ENCODE measurements around the gene KLHL2. TPM values are rescaled to one million over a fixed set of nuclear protein-coding genes. Genes with fewer than 3 reads are reported as not detected.
A peak's percentile ranks its signal among the peaks of the same experiment; 100 is the strongest.

Gene KLHL2
- total RNA-seq, 1 donor from 2014 or later: 8.4 TPM

- Histone ChIP-seq H3K27me3 (ENCODE audit: low read depth) (no peaks in the 10 kb centered on the region), H3K9me3 (replicated peaks) (no peaks in the 10 kb centered on the region), H3K36me3 (no peaks in the 10 kb centered on the region), H3K4me1 (peaks cover 12% of the 10 kb centered on the region), H3K27ac (replicated peaks) (no peak overlapping the region), H3K4me3 (no peak overlapping the region)
- no peak for DNase-seq
- intact Hi-C loops (cut with micrococcal nuclease): loop anchor here (10.0 kb wide), 1 partner anchor 123 kb away; the partner anchor contains the start of gene MSMO1
- TF ChIP-seq, protein P1, sequence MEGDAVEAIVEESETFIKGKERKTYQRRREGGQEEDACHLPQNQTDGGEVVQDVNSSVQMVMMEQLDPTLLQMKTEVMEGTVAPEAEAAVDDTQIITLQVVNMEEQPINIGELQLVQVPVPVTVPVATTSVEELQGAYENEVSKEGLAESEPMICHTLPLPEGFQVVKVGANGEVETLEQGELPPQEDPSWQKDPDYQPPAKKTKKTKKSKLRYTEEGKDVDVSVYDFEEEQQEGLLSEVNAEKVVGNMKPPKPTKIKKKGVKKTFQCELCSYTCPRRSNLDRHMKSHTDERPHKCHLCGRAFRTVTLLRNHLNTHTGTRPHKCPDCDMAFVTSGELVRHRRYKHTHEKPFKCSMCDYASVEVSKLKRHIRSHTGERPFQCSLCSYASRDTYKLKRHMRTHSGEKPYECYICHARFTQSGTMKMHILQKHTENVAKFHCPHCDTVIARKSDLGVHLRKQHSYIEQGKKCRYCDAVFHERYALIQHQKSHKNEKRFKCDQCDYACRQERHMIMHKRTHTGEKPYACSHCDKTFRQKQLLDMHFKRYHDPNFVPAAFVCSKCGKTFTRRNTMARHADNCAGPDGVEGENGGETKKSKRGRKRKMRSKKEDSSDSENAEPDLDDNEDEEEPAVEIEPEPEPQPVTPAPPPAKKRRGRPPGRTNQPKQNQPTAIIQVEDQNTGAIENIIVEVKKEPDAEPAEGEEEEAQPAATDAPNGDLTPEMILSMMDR (IDR thresholded peaks at IDR 0.05; ENCODE audit: borderline replicate concordance): no peak
Measured at GRCh38 chr4:165201806-165202205, 5.6 kb upstream of the KLHL2 start.

DNA sequence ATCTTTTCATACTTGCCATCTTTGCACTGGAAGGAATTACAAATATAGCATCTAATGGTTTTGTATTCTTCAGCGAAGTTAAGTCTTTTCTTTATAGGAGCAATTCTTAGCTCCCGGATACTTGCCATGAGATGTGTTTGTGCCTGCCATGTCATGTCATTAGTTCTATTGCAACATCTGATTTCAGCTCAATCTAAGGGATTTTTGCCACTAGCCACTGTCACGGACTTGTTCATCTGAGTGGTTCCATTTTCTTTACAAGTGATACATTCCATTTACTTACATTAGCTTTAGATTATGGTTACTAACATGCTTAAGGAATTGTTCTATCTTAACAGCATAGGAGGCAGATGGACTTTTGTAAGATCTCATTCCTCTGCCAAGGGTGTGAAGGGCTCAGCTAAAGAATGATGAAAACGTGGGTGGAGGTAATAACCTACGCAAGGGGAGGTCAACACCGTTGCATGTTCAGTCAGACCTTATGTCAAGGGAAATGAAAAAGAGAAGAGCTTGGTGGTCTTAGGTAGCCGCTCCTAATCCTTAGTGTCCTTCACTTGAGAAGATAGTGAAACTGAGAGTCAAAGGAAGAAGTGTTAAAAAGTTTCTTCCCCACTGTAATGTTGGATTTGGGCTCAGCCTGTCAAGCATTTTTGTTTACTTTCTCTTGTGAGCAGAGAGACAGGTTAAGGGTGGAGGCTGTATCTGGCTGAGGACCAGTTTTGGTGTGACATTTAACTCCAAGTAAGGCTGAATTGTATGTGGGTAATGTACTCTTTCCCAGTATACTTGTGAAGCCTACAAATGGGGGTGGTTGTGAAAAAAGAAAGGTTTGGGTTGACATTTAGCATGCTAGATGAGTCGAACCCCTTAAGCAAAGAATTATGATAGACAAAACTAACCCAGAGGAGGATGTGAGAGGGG lies 3.6 kb upstream of the KLHL2 start:
- intact Hi-C loops (cut with micrococcal nuclease): loop anchor here (10.0 kb wide), 1 partner anchor 121 kb away; the partner anchor contains the start of gene MSMO1
- Histone ChIP-seq H3K27me3 (ENCODE audit: low read depth) (no peaks in the 10 kb centered on the region), H3K4me1 (peaks cover 28% of the 10 kb centered on the region), H3K9me3 (replicated peaks) (no peaks in the 10 kb centered on the region), H3K36me3 (no peaks in the 10 kb centered on the region), H3K4me3 (no peak overlapping the region), H3K27ac (replicated peaks) (no peak overlapping the region)
- DNase-seq: no peak
- TF ChIP-seq, protein P1 (IDR thresholded peaks at IDR 0.05; ENCODE audit: borderline replicate concordance): no peak

DNA sequence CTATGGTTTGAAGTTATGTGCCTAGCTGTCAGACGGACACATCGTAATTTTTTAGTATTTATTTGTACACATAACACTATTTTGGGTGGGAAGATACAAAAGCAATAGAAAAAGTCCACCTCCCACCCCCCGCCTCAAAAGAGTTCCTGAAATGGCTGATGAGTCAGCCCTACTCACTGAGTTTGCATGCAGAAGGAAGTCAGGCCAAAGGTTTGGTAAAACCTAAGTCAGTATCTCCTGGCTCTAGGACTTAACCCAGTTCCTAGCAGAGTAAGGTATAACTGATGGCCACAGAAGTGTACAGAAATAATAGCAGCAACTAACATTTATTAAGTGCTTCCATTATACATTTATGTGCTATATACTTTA lies 2.9 kb upstream of the KLHL2 start:
- Histone ChIP-seq H3K27ac (replicated peaks) (no peak overlapping the region), H3K4me3 (no peak overlapping the region), H3K36me3 (no peaks in the 10 kb centered on the region), H3K4me1 (peaks cover 35% of the 10 kb centered on the region), H3K9me3 (replicated peaks) (no peaks in the 10 kb centered on the region), H3K27me3 (ENCODE audit: low read depth) (no peaks in the 10 kb centered on the region)
- DNase-seq: no peak
- intact Hi-C loops (cut with micrococcal nuclease): loop anchor here (10.0 kb wide), 1 partner anchor 120 kb away; the partner anchor contains the start of gene MSMO1
- TF ChIP-seq, protein P1 (IDR thresholded peaks at IDR 0.05; ENCODE audit: borderline replicate concordance): no peak

DNA sequence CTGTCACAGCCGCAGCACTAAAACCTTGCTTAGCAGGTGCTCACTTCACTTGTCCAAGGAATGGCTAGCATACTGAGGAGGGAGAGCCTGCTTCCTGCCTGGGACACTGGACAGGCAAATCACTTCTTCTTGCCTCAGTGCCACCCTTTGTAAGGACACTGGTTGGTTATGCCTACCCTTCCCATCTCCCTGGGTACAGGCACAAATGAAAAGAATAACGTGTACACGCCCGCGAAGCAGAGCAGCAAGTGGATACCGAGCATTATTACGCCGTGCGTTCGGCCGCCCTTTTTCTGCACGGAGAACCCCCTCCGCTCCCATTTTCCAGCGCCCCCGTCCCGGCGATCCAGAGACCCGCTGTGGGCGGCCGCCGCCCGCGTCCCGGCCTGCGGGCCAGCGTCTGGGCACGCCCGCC lies 338 bp upstream of the KLHL2 start:
- Histone ChIP-seq H3K36me3 (no peaks in the 10 kb centered on the region), H3K4me1 (peaks cover 36% of the 10 kb centered on the region), H3K9me3 (replicated peaks) (no peaks in the 10 kb centered on the region), H3K27me3 (ENCODE audit: low read depth) (no peaks in the 10 kb centered on the region), H3K4me3 (peak overlapping the region; percentile 79), H3K27ac (replicated peaks) (peak overlapping the region; percentile 92)
- no peak for DNase-seq
- TF ChIP-seq, protein P1 (IDR thresholded peaks at IDR 0.05; ENCODE audit: borderline replicate concordance): no peak
- intact Hi-C loops (cut with micrococcal nuclease): loop anchor here (10.0 kb wide), 1 partner anchor 118 kb away; the partner anchor contains the start of gene MSMO1

DNA sequence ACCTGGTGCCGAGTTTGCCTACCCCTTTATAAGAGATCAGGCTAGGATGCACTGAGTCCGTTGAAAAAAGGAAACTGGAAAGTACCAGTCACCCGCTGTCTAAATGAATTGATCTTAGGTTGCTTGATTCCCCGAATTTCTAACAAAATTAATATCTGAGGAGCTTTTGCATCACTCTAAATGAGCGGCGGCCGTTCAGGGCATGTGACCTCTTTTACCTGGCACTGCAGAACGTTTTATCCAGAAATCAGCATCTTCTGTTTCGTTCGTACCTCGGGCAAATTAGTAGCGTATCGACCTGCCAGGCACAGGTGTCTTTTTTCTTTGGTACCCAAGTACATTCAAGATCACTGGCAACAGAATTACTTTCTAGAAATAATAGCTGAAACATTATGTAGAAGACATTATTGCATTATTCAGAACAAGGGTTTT lies 876 bp downstream of the KLHL2 start:
- intact Hi-C loops (cut with micrococcal nuclease): loop anchor here (10.0 kb wide), 1 partner anchor 117 kb away; the partner anchor contains the start of gene MSMO1
- no peaks in the 10 kb centered on the region for H3K27me3 ChIP-seq (ENCODE audit: low read depth)
- peak overlapping the region; percentile 92 for H3K27ac ChIP-seq (replicated peaks)

More for the DNA sequence above, 876 bp downstream of the KLHL2 start:
- Histone ChIP-seq H3K9me3 (replicated peaks) (no peaks in the 10 kb centered on the region), H3K4me1 (peaks cover 36% of the 10 kb centered on the region), H3K4me3 (peak overlapping the region; percentile 79), H3K36me3 (no peaks in the 10 kb centered on the region)
- no peak for DNase-seq
- TF ChIP-seq, protein P1 (IDR thresholded peaks at IDR 0.05; ENCODE audit: borderline replicate concordance): no peak

All from left ventricle myocardium inferior (tissue), 1 donor.